HG03196 (cell line): ENCODE results near the gene GADL1.

Experiments used
- ATAC-seq: cut with Tn5 transposase; IDR thresholded peaks from one replicate; pipeline ENCODE4 v1.9.1; 2021; ENCODE audit not compliant: unreplicated experiment

The GADL1 gene

DNA sequence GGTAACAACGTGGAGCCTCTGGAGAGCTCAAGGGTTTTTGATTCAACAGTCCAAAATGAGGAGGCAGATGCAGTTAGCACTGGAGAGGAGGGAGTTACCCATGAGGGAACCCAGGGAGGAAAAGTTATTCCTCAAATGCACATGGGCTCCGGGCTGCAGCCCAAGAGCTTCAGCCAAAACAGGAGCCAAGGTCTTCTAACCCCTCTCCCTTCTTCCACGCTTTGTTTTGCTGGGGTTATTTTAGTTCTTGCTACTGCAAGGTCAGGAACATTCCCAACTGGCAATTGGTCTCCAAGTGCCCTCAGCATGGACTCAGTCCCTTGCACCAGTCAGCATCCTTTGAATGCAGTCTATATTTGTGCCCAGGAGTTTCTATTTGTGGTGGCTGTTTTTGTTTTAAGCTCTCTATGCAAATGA, 198.1 kb downstream of the GADL1 start:
- ATAC-seq: no peak

DNA sequence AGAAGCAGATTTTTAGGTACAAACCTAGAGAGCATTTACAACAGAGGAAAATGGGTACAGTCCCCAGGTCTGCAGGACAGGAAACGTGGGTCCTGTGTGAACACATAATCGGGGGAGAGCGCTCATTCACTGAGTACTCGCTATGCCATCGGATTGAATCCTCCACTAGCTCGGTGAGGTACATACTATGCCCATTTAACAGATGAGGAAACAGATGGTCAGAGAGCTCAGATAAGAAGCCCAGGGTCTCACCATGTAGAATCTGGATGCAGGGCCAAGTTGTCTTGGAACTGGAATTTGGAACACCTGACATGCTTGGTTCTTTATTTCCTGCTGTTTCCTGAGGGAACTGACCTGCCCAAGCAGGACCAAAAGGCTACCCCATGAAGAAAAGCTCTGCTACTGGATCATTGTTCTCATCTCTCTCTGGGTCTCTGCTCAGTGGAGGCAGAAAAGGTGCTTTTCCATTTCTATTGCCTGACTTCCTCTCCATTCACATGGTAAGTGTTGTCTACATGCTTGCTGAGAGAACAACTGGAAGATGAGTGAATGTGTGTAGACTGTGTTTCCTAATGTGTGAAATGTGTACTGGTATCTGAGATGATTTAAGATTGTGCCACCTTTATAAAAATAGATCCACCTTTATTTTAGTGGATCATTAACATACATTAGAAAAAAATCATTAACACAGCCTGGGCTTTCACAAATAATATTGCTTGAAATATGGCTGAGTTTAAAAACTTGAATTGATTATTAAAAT, 199.0 kb downstream of the GADL1 start:
- no peak for ATAC-seq

DNA sequence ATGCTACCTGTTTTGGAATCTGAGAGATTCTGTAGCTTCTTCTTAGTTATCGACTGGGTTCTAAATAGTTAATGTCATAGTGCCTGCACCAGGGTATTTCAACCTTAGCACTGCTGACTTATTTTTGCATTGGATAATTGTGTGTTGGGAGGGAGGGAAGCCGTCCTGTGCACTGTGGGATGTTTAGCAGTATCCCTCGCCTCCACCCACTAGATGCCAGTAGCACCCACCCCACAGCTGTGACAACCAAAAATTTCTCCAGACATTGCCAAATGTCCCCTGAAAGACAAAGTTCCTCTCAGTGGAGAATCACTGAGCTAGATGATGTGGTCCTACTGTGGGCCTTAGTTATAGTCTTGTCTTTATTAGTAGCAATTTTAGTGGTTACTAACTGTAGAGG, 199.8 kb downstream of the GADL1 start:
- ATAC-seq: no peak

DNA sequence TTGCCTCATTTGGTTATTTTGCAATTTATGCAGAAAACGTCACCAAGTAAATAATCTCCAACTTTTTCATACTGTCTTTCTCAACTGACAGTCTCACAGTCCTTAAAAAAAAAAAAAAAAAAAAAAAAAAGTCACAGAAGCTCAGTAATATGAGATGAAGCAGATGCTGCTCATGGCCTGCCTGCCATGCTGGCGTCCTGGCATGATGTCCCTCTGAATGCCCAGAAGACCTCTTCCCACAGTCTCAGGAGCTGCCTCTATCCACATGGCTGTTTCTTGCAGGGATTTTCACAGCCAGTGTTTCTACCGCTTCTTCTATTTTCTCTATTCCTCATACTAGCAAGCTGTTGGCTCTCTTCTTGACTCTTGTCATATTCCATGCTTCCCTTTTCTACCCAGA, 200.3 kb downstream of the GADL1 start:
- ATAC-seq: no peak

DNA sequence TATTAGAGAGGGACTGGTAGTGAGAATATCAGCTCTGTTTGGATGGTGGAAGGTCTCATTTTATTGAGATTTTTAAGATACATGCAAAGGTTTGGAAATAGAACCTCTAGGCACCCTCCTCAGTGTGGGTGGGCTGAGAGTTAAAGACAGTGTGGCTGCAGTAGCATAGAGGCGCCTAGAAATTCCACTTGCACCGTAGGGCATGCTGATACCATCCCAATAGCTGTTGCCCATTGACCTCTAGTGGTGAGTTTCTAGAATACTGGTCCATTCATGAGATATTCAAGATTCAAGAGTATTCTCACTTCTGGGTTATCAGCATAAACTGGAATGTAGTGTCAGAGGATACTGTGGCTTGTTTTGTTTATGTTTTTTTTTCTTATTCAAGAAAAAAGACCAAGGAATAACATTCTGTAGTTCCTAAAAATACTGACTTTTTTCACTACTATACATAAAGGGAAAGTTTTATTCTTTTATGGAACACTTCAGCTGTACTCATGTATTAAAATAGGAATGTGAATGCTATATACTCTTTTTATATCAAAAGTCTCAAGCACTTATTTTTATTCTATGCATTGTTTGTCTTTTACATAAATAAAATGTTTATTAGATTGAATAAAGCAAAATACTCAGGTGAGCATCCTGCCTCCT, 200.9 kb downstream of the GADL1 start:
- peak; percentile 86 for ATAC-seq

DNA sequence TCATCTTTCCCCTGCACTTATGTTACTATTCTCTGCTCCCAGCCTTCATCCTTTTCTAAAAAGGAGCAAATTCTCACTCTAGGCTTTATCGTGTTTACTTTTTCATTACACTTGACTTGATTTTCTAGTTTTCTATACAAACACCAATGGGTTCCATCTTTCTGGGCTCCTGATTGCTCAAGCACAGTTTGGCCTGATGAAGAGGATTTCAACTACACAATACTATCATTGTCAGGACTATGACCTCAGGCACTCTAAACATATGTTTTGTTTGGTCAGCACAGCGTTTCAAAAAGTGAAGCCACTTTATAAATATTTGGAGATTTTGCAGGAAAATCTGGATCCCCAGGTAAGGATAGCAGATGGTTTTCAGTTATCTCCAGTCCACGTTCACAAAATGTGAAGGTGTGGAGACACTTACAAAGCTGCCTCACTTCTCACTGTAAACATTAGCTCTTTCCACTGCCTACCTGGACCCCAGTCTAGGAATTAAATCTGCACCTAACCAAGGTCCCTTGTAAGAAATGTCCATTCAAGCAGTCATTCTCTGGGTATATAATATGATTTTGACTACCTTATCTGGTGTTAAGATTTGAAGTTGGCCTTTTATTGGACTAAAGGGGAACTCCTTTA, 201.8 kb downstream of the GADL1 start:
- no peak for ATAC-seq

DNA sequence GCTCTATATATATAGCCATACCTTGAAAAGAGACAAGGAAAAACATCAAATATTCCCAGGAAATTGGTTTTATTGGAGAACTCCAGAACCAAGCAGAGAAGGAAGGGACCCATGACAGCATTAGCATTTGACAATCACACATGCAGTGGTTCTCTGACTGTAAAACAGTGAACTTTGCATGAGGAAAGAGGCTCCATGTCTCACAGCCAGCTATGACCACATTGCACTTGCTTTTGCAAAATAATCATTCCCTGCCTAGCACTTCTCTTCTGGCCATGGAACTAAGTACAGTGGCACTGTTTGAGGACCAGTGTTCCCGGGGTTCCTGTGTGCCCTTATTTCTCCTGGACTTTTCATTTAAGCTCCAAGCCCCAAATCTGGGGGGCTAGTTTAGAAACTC, 202.5 kb downstream of the GADL1 start:
- no peak for ATAC-seq

DNA sequence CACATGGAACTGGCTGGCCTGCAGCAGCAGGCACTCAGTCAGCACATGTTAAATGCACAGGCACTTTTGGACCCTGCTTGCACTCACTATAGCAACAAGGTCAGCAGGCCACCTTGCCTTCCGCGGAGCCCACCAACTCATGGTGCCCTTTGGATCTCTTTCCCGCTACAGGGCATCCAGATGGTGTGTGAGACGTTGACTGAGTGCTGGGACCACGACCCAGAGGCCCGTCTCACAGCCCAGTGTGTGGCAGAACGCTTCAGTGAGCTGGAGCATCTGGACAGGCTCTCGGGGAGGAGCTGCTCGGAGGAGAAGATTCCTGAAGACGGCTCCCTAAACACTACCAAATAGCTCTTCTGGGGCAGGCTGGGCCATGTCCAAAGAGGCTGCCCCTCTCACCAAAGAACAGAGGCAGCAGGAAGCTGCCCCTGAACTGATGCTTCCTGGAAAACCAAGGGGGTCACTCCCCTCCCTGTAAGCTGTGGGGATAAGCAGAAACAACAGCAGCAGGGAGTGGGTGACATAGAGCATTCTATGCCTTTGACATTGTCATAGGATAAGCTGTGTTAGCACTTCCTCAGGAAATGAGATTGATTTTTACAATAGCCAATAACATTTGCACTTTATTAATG, 203.1 kb downstream of the GADL1 start:
- ATAC-seq: no peak

DNA sequence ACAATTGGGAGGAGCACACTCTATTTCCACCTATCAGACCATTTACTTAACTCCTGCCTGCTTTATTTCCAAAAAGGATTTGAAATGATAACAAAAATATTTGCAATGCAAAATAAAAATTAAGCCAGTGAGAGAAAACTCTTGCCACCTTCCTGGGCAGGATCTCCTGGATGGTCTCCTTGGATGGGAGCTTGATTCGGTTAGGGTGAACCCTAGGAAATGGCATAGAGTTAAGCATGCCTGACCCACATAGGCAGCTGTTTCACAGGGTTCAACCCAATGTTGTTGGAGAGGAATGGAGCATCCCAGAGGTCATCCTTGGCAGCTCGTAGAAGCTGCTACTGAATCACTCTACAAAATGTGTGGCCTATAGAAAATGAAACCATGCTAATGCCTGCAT, 204.3 kb downstream of the GADL1 start:
- ATAC-seq: no peak

DNA sequence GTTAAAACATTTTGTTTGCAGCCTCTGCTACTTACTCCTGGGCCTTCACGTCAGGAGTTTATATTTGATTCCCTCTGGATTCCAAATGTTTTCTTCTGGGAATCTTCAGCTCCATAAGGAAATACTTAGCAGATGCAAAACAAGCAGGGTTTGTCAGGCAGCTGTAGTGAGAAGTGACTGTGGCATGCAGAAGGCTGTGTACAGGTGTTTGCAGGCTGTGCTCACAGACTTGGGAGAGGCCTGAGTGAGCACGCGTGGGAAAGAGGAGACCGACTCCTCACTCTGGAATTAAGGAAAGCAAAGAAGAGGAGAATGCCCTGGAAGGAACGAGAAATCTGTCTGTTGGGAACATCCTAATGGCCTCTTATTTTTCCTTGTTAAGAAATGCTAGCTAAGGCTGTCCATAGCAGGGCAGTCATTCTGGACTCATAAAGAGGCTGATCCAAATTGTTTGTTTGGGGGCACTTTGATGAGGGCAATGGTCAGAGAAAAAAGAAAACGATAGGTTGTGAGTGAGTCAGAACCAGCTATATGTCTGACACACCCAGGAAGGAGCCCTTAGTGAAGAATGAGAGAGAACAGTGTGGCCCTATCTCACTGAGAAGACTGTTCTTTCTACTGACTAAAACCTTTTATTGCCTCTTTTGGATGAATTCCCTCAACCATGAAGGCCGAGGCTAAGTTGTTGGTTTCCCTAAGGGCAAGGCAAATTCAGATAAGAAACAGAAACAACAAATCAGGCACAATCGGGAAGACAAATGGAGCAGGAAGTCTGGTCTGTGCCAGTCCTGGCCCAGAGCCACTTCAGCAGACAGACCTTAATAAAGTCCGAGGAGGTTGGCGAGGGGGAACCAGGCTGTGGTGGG, 205.5 kb downstream of the GADL1 start:
- ATAC-seq: no peak

DNA sequence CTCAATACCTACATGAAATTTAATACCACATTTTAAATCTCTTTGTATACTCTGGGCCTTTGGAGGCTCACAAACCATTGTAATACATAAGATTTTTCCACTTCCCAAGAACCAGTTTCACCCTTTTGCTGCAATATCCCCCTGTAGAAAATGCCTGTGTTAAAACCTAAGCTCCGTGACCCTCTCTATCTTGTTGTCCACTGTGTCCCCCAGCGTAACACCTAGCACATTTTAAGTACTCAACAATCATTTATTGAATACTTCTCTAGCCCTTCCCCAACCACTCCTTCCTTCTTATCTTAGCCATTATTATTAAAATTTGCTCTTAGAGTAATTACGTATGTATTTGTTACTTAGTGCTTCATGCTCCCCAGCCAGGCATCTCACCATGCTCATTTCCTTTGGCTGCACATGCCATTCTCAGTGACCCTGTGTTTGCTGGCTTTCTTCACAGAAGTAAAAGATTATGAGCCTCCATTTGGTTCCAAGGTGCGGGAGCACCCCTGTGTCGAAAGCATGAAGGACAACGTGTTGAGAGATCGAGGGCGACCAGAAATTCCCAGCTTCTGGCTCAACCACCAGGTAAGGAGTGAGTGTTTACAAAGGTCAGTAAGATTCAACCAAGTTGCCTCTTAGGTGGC, 206.4 kb downstream of the GADL1 start:
- no peak for ATAC-seq

DNA sequence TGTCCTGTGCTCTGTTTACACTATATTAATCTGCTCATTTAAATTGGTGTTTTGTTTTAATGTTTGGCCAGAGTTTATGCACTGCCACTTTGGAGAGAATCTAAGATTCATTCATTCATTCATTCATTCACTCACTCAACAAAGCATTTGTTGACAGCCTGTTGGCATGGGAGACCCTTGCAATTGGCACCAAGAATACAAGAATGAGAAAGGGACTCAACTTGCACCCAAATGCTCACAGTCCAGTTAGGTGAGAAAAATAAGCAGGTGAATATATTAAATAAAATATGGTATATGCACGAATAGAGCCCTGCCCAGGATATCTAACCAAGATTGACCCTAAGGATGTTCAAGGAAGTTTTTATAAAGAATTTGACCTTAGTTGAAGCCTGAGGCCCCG, 207.7 kb downstream of the GADL1 start:
- no peak for ATAC-seq

DNA sequence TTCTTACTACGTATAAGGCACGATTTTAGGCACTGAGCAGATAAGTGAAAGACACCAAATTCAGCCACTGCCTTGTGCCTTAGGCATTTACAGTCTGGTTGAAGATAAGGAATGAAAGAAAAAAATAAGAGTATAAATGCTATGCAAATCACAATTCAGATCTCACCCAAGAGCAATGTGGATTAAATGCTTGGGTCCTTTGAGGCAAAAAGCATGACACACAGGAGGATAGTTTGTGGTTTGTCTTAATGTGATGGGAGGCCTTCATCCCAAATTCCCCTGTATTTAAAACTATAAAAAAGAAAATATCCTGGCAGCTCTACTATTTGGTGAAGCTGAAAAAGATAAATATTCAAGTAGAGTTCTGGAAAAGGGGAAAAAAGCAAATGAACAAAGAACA, 208.3 kb downstream of the GADL1 start:
- no peak for ATAC-seq

DNA sequence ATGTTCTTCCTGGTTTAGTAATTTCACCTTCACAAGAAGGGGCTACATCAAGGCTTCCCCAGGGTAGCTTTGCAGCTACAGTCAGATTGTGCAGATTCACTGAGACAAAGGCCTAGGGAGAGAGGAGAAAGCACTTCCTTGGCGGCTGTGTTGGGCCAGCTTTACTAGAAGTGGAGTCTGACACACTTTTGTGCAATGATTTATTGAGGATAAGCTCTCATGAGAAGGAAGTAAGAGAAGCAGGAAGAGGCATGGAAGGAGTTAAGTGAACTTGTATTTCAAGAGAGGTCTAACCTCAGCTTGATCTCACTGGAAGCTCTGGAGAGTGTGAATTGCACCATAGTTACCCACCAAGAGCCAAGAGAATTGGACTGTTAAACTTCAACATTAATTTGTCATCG, 209.2 kb downstream of the GADL1 start:
- ATAC-seq: no peak

DNA sequence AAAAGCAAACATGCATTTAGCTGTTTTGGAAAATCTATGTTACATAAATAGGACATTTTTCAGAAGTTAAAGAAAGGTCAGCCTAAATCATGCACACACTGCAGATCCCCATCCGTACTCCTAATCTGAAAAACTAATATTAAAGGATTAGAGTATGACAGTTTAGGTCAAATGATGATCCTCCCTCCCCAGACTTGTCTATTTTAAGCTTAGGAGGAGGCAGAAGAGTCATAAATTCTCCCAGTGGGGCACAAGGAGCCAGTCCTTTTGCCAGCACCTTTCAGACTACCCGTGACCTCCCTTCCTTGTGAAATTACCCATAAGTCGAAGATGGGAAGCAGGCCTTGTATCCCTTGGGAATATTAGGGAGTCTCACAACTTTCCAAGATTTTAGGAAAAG, 210.1 kb downstream of the GADL1 start:
- ATAC-seq: no peak

DNA sequence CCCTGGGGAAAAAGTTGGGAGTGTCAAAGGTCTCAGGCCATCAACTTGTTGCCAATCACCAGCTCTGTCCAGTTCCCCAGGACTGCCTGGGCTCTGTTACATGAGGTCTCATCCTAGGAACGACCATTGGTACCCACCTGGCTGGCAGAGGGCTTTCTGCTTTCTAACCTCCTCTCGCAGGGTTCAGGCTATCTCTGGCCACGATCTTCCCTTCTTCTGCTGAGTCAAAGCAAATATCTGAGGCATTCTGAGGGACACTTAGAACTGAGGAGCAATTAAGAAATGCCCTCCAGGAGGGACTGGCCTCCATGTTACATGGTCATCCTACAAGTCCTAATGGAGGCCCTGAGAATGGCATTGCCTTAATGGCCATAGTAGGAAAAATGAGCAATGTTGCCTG, 210.7 kb downstream of the GADL1 start:
- no peak for ATAC-seq

DNA sequence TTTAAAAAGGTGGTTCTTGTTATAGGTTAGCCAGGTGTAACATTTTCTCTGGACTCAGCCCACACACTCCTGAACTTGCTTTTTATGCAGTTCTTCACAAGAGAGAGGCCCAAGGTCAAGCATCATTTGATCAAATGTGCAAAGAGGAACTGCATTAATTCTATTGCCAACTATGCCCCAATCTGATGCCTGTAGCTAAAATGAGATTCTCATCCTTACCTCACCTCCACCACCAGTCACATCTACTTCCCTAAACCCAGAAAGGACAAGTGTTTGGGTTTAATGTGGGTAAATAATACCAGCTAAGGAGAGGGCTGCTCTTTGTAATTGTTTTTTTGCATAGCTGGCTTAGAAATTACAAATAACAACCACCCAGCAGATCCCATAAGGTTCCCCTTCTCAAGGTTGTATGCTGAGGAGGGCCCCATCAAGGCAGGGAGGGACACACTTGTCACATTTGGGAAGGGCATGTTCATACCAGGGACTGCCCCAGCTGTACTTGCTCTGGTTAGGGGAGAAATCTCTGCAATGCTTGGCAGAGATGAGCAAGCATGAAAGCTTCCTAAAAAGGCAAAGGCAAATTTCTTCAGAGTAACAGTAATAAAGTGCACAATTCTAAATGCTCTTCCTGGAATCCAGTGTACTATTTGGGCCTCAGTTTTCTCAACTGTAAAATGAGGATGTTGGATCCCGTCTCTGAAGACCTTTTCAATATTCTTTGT, 211.9 kb downstream of the GADL1 start:
- ATAC-seq: no peak

DNA sequence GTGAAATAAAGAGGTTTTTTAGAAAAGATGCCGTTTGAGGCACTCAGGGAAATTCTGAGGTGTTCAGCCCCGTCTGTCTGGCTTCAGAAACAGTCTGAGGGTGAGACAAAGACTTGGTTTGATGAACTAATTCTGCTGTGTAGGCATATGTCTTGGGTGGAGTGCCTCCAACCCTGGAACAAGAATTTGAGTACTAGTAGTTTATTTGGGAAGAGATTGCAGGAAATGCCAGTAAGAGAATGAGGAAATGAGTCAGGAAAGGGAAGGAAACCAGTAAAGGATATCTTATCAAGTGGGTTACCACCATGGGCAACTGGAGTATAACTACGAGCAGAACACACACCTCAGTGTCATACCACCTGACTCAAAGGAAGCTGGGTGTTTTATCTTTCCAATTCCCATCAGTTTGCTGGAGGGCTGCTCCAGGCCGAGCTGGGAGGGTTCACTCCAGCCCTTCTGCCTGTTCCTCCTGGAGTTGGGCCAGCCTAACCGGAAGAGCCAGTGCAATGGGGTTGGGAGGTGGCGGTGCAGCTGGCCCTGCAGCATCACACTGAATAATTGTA, 212.7 kb downstream of the GADL1 start:
- ATAC-seq: no peak
